HG02852 (cell line): Measurements from ENCODE around the gene MAST4.
"Not testable (repeated sequence)": the region's sequence is repeated elsewhere in the genome, so short reads cannot be mapped to it uniquely, and the experiment has no call there.

Experiments used
- ATAC-seq: cut with Tn5 transposase; IDR thresholded peaks from one replicate; pipeline ENCODE4 v1.9.1; 2021; ENCODE audit warnings: mild to moderate bottlenecking, moderate library complexity; ENCODE audit not compliant: unreplicated experiment

Gene MAST4

GRCh38 chr5:66694036-66694435, 97.8 kb downstream of the MAST4 start:
- ATAC-seq, result no peak

GRCh38 chr5:66695840-66696239, 99.6 kb downstream of the MAST4 start:
- not testable (repeated sequence) for ATAC-seq

GRCh38 chr5:66697796-66698564, 101.8 kb downstream of the MAST4 start:
- ATAC-seq, result no peak

- peak; percentile 91 for ATAC-seq
Observed at GRCh38 chr5:66701244-66701643, 105.1 kb downstream of the MAST4 start.

- no peak for ATAC-seq
Observed at GRCh38 chr5:66702426-66702825, 106.2 kb downstream of the MAST4 start.

GRCh38 chr5:66704790-66705425, 108.7 kb downstream of the MAST4 start:
- no peak for ATAC-seq

- ATAC-seq, result peak; percentile 68
Observed at GRCh38 chr5:66708368-66708767, 112.2 kb downstream of the MAST4 start.

- ATAC-seq, result no peak
Observed at GRCh38 chr5:66710557-66711088, 114.4 kb downstream of the MAST4 start.

- no peak for ATAC-seq
Observed at GRCh38 chr5:66713998-66714397, 117.8 kb downstream of the MAST4 start.

- ATAC-seq, result no peak
Observed at GRCh38 chr5:66717455-66718373, 121.5 kb downstream of the MAST4 start.

- no peak for ATAC-seq
Observed at GRCh38 chr5:66718374-66719002, 122.3 kb downstream of the MAST4 start.

- ATAC-seq, result no peak
Observed at GRCh38 chr5:66720780-66721179, 124.6 kb downstream of the MAST4 start.

GRCh38 chr5:66722686-66723085, 126.5 kb downstream of the MAST4 start:
- no peak for ATAC-seq

- ATAC-seq, result no peak
Observed at GRCh38 chr5:66724349-66725139, 128.4 kb downstream of the MAST4 start.

GRCh38 chr5:66727630-66728029, 131.4 kb downstream of the MAST4 start:
- ATAC-seq, result no peak

GRCh38 chr5:66728049-66728448, 131.9 kb downstream of the MAST4 start:
- ATAC-seq, result no peak

- ATAC-seq, result no peak
Observed at GRCh38 chr5:66737096-66737495, 140.9 kb downstream of the MAST4 start.

GRCh38 chr5:66738136-66738535, 141.9 kb downstream of the MAST4 start:
- no peak for ATAC-seq

- no peak for ATAC-seq
Observed at GRCh38 chr5:66739021-66739420, 142.8 kb downstream of the MAST4 start.

GRCh38 chr5:66739951-66740350, 143.8 kb downstream of the MAST4 start:
- no peak for ATAC-seq
